Measurements from ENCODE around the gene FRMD3. TPM values are rescaled to one million over a fixed set of nuclear protein-coding genes. Genes with fewer than 3 reads are reported as not detected.
A peak's percentile ranks its signal among the peaks of the same experiment; 100 is the strongest.

The FRMD3 gene
- total and polyA plus RNA-seq, 2 donors (not counting 3 experiments of a cell fraction or from before 2014, with no cell fraction given), result 3.0 to 6.1 TPM

- BruUV-seq (replicated peaks), result no TSS peak
- CTCF ChIA-PET, result no interaction called here
Observed at GRCh38 chr9:83472764-83473163, 65.4 kb downstream of the FRMD3 start.

DNA sequence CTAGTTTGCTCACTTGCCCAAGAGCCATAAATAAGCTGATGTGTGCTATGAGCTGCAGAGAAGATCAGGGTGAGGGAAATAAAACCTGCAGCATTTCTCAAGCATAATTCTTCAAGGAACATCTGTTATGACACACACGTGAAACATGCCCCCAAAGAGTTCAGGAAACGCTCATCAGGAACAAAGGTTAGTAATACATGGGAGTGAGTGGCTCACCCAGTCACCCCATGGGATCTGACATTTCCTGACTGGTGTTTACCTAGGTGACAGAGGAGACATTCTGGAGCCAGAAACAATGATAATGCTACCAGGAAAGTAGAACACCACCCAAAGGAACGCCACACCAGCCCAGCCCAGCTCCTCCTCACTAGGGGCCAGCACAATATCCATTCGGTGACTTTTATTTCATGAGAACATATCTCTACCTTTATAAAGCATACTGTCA, 66.0 kb downstream of the FRMD3 start:
- peaks cover 5% of the 10 kb centered on the region for H3K4me1 ChIP-seq (ENCODE audit: control insufficient read depth, extremely low read depth, insufficient read depth, low read length)
- H2AFZ ChIP-seq (ENCODE audit: low read depth, low read length), result no peak overlapping the region
- TF ChIP-seq MYC (IDR thresholded peaks at IDR 0.05; ENCODE audit: low read depth, low read length) (no peak), FOS (IDR thresholded peaks at IDR 0.05; ENCODE audit: borderline replicate concordance, insufficient read depth, low read length) (peak; percentile 50), EZH2 (IDR thresholded peaks at IDR 0.05; ENCODE audit: borderline replicate concordance, low read depth, low read length, severe bottlenecking) (no peak), MAX (IDR thresholded peaks at IDR 0.05; ENCODE audit: insufficient read depth, insufficient read length) (no peak), GATA2 (IDR thresholded peaks at IDR 0.05; ENCODE audit: insufficient read depth, insufficient read length, low read depth, low read length) (peak; percentile 47), POLR2AphosphoS5 (IDR thresholded peaks at IDR 0.05; ENCODE audit: insufficient read depth, low read depth, low read length) (peak; percentile 26), JUN (IDR thresholded peaks at IDR 0.05; ENCODE audit: borderline replicate concordance, insufficient read depth, insufficient read length, low read depth) (peak; percentile 10), POLR2A (IDR thresholded peaks at IDR 0.05; ENCODE audit: low read depth, low read length) (no peak)
- TF ChIP-seq, protein P1, sequence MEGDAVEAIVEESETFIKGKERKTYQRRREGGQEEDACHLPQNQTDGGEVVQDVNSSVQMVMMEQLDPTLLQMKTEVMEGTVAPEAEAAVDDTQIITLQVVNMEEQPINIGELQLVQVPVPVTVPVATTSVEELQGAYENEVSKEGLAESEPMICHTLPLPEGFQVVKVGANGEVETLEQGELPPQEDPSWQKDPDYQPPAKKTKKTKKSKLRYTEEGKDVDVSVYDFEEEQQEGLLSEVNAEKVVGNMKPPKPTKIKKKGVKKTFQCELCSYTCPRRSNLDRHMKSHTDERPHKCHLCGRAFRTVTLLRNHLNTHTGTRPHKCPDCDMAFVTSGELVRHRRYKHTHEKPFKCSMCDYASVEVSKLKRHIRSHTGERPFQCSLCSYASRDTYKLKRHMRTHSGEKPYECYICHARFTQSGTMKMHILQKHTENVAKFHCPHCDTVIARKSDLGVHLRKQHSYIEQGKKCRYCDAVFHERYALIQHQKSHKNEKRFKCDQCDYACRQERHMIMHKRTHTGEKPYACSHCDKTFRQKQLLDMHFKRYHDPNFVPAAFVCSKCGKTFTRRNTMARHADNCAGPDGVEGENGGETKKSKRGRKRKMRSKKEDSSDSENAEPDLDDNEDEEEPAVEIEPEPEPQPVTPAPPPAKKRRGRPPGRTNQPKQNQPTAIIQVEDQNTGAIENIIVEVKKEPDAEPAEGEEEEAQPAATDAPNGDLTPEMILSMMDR (IDR thresholded peaks at IDR 0.05; ENCODE audit: extremely low read depth in 1 of 2, insufficient read depth in 1 of 2, low read depth in 1 of 2, low read length in 2 of 2), result no peak
- no peaks in the 10 kb centered on the region for H3K9me3 ChIP-seq (replicated peaks; ENCODE audit: control insufficient read depth, insufficient read depth, low read length)
- no peak overlapping the region for H3K4me3 ChIP-seq (replicated peaks in 1 of 3; ENCODE audit: insufficient read depth in 1 of 3, low read depth in 1 of 3, low read length in 3 of 3)
- H3K4me2 ChIP-seq (ENCODE audit: insufficient read depth, low read length), result no peak overlapping the region
- intact Hi-C loops (cut with micrococcal nuclease) (no loop called here), dilution Hi-C loops (cut with MboI; ENCODE audit: extremely low pct_ligation_motif_present, low sequenced_read_pairs) (no loop called here)
- H3K36me3 ChIP-seq (ENCODE audit: control insufficient read depth in 2 of 2, extremely low read depth in 1 of 2, insufficient read depth in 2 of 2, low read length in 2 of 2), result no peaks in the 10 kb centered on the region
- BruUV-seq (replicated peaks), result no TSS peak
- DNase-seq (ENCODE audit: low read depth, low spot score), result no peak
- ChIA-PET CTCF (no interaction called here), POLR2A (no interaction called here)
- no peaks in the 10 kb centered on the region for H3K27me3 ChIP-seq (ENCODE audit: control insufficient read depth in 2 of 2, insufficient read depth in 2 of 2, low read length in 2 of 2)
- H3K27ac ChIP-seq (ENCODE audit: insufficient read depth, low read depth, low read length), result no peak overlapping the region
- H3K9me1 ChIP-seq (replicated peaks; ENCODE audit: control insufficient read depth, extremely low read depth, insufficient read depth, low read length), result no peaks in the 10 kb centered on the region
- no peaks in the 10 kb centered on the region for H4K20me1 ChIP-seq (replicated peaks; ENCODE audit: control insufficient read depth, extremely low read depth, insufficient read depth, low read length)
- FAIRE-seq, result no peak
- no peaks in the 10 kb centered on the region for H3K79me2 ChIP-seq (ENCODE audit: control insufficient read depth, insufficient read depth, low read length)
- no peak overlapping the region for H3K9ac ChIP-seq (replicated peaks; ENCODE audit: extremely low read depth, insufficient read depth, low read length)

More at GRCh38 chr9:83472764-83473163, 65.4 kb downstream of the FRMD3 start:
- Histone ChIP-seq H3K27me3 (ENCODE audit: control insufficient read depth in 2 of 2, insufficient read depth in 2 of 2, low read length in 2 of 2) (no peaks in the 10 kb centered on the region), H3K4me1 (ENCODE audit: control insufficient read depth, extremely low read depth, insufficient read depth, low read length) (peaks cover 5% of the 10 kb centered on the region), H3K27ac (ENCODE audit: insufficient read depth, low read depth, low read length) (no peak overlapping the region), H2AFZ (ENCODE audit: low read depth, low read length) (no peak overlapping the region), H3K79me2 (ENCODE audit: control insufficient read depth, insufficient read depth, low read length) (no peaks in the 10 kb centered on the region), H3K9ac (replicated peaks; ENCODE audit: extremely low read depth, insufficient read depth, low read length) (no peak overlapping the region), H3K4me2 (ENCODE audit: insufficient read depth, low read length) (no peak overlapping the region), H3K9me3 (replicated peaks; ENCODE audit: control insufficient read depth, insufficient read depth, low read length) (no peaks in the 10 kb centered on the region), H3K36me3 (ENCODE audit: control insufficient read depth in 2 of 2, extremely low read depth in 1 of 2, insufficient read depth in 2 of 2, low read length in 2 of 2) (no peaks in the 10 kb centered on the region), H4K20me1 (replicated peaks; ENCODE audit: control insufficient read depth, extremely low read depth, insufficient read depth, low read length) (no peaks in the 10 kb centered on the region), H3K4me3 (replicated peaks in 1 of 3; ENCODE audit: insufficient read depth in 1 of 3, low read depth in 1 of 3, low read length in 3 of 3) (no peak overlapping the region), H3K9me1 (replicated peaks; ENCODE audit: control insufficient read depth, extremely low read depth, insufficient read depth, low read length) (no peaks in the 10 kb centered on the region)
- no peak for DNase-seq (ENCODE audit: low read depth, low spot score)
- no peak for TF ChIP-seq JUN (IDR thresholded peaks at IDR 0.05; ENCODE audit: borderline replicate concordance, insufficient read depth, insufficient read length, low read depth)
- TF ChIP-seq, protein P1 (IDR thresholded peaks at IDR 0.05; ENCODE audit: extremely low read depth in 1 of 2, insufficient read depth in 1 of 2, low read depth in 1 of 2, low read length in 2 of 2), result no peak
- POLR2A ChIA-PET, result no interaction called here
- intact Hi-C loops (cut with micrococcal nuclease), result no loop called here
- FAIRE-seq, result no peak
- dilution Hi-C loops (cut with MboI; ENCODE audit: extremely low pct_ligation_motif_present, low sequenced_read_pairs), result no loop called here

Measured in endothelial cell of umbilical vein (primary cell).